ENCODE measurements around the gene KIRREL3.

KIRREL3 gene
- 0 to 0.16 (median 0) reads per million in 18 experiments for total RNA-seq

DNA sequence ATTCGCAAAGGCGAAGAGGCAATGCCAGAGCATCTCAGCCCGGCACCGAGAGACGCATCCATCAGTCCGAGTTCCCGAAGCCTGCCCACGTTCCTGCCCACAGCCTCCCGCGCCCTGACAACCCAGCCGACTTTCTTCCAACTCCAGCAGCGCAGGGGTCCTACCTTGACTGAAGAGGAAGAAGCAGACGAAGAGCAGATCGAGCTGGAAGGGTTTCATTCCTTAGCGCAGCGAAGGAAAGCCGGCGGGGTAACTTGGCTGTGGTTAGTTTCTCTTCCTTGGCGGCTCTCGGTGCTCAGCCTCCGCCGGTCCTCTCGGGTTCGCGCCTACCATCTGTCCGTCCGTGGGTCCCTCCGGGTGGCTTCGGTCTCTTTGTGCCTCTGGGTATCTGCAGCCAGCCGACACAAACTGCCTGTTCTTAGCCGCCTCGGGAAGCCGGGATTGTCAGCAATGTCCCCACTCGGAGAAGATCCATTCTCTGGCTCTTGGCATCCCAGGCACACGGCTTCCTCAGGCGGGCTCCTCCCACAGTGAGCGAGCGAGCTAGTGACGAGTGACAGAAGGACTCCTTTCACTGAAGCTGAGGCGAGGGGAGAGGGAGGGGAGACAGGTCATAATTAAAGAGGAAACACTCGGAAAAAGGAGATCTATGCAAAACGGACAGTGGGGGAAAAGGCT is at the start of gene KIRREL3:
TSS of gene KIRREL3 (minus strand) at position 480 of the 678 bp plus-strand sequence.
- no peak for DNase-seq

DNA sequence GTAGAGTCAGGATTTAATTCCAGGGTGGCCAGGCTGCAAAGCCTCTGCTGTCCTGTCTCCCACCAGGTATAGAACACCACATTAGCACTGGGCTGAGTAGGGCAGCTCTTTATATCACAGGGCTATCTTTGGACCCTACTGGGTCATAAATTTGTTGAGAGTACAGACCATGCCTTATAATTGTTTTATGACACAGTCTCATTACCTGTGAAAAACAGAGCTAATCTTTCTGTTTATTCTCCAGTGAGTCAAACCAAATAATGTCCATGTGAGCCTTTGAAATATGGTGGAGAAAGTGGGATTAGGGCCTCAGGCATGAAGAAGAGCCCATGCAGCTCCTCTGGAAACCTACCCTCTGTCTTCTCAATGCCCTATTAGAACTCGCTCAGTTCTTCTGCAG is 49.6 kb upstream of the KIRREL3 start:
- DNase-seq: no peak

DNA sequence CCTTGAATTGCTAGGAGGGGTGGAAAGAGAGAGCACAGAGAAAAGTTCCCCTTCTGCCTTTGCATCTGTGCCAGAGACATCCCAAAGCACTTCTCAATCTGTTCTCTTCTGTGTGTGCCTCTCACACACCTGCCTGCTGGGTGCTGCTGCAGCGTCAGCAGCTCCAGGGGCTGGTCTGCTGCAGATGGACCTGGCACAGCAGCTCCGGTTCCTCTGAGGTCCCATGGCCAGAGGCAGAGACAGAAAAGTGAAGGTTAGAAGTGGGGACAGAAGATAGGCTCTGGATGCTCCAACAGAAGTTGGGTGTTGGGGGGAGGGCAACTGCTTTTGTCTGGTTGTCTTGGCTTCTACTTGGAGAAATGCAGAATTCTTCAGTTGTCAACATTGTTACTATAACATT is 48.9 kb upstream of the KIRREL3 start:
- DNase-seq: no peak

DNA sequence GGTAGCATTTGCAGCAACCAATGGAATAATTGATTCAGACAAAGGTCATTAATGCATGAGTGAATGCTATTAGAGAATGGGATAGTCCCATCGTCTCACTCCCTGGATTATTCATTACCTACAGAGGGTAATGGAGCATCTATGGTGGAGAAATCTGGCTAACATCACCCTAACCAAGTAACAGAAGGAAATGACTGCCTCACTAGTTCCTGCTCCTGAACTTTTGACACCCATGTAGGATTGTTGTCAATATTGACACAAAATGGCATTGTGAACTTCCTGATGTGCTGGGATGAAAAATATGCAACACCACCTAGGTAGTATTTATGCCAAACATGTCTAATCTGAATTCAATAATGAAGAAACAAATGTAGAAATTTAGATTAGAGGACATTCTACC is 44.0 kb upstream of the KIRREL3 start:
- DNase-seq: no peak

DNA sequence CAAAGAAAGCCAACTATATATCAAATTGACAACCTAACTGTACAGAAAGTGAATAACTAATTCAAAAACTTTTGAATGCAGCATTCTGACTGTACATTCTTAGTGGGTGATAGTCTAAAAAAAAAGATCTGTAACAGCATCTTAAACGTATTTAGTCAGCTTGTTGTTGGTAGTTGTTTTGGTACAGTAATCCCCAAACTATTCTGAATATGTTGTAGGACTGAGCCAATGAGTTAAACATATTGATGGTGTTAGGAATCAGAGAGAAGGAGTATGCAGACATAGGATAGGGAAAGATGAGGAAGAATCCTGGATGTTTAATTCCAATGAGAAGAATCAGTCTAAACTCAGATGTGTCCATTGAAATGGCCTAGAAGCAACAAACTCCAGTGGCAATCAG is 41.9 kb upstream of the KIRREL3 start:
- no peak for DNase-seq

DNA sequence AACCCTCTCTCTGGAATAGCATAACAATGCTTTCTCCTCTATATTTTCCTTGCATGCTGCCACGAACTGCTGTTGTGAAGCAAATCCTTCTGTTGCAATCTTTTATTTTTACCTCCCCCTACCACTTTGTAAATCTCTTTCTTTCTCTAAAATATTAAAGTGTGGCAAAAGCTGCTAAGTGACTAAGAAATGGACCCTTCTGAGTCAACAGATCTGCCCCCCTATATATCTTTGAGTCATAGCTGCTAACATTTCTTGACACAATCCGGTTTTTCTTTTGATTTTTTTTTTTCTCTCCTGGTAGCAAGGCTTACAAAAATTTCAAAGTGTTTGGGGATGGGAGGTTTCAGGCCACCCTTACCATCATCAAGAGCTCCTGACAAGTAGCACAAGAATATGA is 39.0 kb upstream of the KIRREL3 start:
- DNase-seq: no peak

DNA sequence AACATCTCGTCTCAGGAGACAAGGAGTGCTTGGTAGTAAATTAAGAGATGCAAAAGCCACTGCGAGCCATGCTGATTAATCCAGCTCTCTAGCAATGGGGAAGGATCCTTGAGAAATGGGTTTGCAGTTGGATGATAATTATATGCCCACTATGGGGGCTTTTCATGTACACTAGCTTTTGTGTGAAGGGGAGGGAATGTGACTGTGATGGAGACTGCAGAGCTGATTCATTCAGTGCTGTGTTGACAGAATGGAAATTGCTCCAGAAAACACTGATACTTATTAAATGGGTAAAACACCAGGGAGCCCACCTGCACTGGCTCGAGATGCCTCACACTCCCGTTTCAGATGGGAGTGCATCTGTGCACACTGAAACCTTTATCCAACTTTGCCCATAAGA is 37.0 kb upstream of the KIRREL3 start:
- DNase-seq: no peak

DNA sequence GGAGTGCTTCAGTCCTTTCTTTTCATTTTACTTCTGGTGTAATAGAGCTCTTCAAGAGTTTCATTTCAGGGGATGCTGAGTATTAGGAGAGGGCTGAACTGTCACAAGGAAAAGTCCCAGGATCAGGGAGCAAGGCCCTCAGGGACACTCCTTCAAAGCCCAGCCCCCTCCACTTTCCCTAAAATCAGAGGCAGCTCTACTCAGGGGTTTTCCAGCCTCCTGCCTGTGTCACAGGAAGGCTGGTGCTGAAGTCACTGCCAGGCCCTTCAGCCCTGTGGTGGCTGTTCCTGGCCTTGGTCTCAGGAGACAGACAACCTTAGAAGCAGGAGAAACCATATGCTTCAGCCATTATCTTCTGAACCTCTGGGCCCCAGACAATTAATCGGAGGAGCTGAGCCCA is 36.4 kb upstream of the KIRREL3 start:
- DNase-seq: no peak

DNA sequence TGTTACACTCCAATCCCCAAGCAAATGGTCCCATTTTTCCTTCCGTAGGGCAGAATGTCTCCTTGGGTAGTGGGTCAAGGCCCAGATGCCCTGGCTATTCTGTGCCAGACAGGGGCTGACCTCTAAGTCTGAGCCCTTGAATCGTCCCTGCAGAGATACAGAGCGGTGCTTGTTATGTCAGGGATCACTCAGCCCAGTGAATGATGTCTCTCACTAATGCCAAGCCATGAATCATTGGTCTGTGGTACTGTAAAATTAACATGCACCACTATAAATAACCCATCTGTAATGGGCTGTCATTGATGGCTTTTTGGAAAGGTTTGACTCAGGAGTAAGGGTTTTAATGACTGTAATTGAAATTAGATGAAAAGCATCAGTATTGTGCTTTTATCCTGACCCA is 35.3 kb upstream of the KIRREL3 start:
- no peak for DNase-seq

DNA sequence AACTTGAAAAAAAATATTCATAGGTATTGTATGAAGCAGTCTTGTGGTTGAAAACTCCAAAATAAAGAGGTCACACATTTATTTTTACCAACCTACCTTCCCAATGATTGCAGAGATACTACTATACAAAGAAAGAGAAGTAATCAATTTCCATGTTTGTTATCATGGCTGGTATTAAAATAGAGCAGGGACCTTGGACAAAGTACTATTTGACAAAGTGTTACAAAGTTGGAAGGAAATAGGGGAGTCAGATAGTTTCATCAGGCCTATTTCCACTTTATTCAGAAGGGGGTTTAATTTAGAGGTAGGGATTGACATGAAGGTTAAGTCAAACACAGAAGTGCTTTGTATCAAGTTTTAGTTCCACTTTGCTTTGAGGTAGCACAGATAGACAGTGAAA is 34.4 kb upstream of the KIRREL3 start:
- DNase-seq: no peak

DNA sequence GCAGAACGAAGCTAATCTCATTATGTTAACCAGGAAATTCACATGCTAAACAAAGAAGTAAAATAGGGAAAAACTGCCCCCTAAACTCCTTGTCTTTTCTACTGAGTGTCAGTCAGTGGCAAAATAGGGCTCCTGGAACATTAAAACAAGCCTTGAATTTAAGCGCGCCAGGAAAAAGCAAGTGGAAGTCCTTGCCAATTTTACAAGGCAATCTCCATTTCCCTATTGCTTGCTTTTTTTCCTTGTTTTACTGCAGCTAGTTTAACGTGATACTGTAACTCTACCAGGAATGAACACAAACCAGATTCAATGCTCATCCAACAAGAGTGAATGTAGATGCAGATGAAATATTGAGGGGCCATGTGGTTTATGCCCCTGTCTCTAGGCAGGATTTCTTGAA is 28.1 kb upstream of the KIRREL3 start:
- no peak for DNase-seq

DNA sequence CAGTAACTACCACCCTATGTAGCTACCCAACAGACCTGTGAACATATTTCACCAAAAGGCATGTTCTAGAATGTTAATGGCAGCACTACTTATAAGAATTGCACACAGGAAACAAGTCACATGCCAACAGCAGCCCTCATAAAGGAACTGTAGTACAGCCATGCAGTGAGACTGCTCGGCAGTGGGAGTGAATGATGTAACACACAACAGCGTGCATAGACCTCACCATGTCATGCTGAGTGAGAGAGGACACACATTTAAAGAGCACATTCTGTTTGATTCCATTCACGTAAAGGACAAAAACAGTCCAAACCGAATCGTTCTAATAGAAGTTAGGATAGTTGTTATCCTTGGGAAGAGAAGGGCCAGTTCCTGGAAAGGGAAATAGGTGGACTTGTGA is 27.2 kb upstream of the KIRREL3 start:
- DNase-seq: peak in 1 of 2 donors; percentile 6

DNA sequence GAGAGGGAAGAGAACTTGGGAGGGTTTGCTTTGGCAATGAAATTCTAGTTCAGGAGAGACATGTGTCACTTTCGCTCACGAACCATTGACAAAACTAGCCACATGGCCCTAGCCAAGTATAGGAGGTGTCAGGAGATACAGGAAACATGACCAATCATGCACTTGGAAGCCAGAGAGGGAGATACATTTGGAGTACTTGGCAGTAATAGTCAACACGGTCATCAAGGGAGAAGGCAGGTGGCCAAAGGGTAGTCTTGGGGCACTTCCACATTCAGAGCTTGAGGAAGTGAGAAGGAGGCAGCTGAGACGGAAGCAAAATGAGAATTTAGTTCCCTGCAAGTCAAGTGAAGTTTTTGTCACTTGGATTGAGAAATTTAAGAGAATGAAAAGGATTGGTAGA is 26.4 kb upstream of the KIRREL3 start:
- no peak for DNase-seq

DNA sequence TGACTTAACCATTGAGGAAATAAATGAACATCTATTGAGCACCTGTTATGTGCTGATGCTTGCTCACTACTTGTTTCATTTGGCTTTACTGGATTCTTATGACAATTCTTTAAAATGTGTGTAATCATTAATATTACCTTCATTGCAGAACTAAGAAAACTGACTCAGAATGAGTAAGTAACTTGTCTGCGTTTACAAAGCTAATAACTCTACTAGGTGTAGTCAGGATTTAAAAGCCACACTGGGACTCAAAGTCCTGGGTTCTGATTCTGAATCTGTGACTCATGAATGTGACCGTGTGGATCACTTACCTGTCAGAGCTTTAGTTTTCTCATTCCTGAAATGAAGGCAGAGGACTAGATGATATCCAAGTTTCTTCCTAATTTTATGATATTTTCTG is 23.4 kb upstream of the KIRREL3 start:
- DNase-seq: no peak

DNA sequence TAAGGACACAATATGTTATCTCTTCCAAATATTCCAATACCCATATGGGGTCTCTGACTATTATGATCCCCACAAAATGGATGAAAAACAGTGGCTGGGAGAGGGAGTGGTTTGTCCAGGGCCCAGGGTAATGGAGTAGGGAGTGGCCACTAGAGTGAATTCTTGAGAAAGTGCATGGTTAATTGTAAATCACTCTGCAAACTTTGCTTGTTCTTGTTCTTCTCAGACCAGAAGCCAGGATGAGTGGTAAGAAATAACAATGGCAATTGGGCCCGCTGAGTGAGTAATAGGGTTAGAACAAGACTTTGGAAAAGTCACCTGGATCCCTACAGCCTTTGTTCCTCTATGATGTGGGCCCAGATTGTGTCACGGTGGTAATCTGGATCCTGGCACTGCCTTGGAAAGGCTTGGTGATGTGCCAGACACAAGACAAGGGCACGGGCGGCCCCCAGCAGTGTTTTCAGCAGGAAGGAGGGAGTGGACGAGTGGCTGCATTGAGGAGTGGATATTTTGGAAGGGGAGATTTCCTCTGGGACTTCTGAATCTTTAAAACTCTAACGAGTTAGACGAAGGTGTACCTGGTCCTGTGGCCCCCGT is 18.2 kb upstream of the KIRREL3 start:
- no peak for DNase-seq

DNA sequence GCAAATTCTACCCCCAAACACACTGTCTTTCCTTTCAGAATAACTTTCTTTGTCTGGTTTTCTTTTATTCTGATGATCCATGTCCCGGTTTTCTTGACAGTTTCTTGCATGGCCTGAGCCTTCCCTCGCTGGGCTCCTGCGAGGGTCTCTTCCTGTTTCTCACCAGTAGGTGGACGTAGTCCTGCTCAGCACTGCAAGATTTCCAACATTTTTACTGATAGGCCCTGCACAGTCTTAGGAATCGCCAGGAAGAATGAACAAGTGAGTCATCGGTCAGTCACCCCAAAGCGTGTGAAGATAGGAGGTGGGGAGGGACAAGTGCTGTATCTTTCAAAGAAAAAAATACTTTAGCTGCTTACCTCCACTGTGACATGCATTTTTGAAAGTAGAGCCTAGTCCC is 16.9 kb upstream of the KIRREL3 start:
- no peak for DNase-seq

DNA sequence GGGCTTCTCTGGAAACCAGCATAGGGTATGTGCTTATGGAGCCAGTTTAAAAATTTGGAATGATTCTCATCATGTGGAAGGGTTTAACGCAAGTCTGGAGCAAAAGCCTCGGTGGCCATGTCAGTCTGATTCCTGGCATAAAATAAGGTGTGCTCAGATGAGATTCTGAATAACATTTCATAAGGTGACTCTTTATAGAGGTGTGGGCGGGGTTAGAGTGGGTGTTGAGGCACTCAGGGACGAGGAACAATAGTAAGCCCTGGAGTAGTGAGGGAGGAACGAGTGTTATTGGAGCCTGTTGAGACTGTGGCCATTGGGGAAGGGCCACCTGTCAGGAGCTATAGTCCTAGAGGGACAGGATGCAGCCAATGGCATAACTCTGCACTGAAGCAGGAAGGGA is 13.0 kb upstream of the KIRREL3 start:
- DNase-seq: no peak

DNA sequence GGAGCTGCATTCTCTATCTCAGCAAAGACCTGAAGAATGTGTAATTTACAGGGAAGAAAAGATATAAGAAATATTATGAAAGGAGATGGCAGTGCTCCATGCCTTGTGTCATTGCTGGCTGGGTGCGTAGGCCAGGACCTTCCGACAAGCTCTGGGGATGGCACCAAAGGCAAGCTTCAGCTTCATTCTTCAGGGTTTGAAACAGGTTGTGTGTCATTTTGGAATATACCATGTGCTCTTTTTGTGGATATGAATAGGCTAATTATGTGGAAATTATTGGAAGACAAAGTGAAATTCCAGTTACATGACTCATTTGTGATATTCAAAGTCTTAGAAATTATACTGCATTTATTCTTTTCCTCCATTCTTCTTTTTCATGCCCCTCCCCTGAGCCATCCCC is 5.7 kb upstream of the KIRREL3 start:
- DNase-seq: no peak

DNA sequence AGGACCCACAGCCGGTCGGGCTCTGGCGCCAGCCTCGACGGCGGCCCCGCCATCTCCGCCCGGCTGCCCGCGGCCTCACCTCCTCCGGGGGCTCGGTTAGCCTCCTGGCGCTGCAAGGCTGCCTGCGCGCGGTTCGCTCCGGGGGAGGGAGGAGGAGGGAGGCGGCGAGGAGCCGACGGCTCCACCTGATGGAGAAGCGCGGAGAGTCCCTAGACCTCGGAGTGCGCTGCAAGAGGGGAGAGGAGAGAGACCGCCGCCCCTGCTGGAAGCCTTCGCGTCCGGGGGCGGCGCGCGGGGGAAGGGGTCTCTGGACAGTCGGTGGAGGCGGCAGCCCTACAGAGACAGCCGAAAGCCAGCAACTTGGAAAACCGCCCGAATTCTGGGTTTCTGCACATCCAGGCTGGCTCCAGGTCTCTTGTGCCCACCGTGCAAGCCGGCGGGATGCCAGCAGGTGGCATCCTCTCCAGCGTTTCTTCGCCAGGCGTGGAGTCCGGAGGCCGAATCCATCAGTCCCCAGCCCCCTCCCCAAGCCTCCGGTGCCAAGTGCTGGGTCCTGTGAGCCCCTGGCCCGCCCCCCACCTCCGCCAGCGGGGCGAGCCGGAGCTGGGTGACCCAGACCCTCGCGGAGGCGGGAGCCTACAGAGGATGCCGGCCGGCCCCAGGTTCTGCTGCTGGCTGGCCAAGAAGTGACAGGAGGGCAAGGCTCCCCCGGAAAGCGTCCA is 2.9 kb upstream of the KIRREL3 start:
- no peak for DNase-seq

DNA sequence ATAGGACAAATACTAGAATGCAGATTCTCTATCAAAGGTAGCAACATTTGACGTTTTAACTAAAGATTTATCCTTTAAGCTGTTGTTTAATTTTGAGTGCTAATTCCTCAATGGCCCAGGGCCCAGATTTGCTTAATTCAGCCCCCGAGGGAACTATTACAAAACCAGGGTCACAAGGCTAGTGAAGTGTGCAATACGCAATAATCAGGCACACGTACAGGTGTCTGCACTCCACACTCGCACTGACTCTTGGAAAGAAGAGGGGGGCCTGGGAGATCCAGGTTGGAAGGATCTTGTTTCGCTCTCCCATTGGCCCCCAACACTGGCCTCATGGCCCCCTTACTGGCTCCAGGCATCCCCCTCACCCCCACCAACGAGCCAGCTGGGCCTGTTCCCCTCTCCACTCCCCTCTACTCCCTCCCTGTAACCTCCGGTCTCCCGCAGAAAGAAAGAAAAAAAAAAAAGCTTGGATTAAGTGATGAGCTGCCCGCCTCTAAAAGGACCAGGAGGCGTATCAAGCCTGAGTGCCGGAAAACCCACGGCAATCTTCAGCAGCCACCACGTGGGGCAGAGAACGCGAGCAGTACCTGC is 2.2 kb upstream of the KIRREL3 start:
- DNase-seq: no peak

DNA sequence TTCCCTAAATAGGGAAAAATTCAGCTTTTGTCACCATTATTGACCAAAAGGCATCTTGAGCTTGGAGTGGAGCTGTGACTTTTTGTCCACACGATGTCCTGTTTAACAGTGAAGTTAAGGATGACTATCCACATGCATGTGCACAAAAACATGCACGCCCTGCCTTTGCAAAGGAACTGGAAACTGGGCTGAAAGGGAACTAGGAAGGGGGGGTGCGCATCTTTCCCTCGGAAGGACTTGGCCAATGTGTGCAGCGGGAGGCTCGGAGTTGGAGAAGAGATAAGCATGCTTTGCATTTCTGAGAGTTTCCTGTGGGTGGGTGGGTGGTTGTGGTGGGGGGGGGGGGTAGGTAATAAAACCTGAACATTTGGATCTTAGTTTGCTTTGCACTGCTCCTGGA is 411 bp upstream of the KIRREL3 start:
- no peak for DNase-seq

DNA sequence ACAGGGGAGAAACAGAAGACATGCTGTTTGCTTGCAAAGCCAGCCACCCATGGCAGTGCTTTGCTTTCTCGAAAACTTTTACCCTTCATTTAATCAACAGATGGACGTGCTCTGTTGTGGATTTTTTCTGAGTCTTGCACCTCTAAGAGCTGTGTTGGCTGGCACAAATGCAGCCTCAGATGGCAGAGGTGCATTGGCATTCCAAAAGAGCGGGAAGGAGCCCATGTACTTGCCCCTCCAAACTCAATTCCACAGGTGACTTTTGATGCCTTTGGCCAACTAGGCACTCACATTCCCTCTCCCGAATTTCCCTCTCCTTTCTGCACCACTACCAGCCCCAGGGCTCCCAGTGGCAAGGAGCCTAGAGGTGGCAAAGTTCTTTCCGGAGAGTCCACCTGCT is 1.2 kb downstream of the KIRREL3 start:
- no peak for DNase-seq

DNA sequence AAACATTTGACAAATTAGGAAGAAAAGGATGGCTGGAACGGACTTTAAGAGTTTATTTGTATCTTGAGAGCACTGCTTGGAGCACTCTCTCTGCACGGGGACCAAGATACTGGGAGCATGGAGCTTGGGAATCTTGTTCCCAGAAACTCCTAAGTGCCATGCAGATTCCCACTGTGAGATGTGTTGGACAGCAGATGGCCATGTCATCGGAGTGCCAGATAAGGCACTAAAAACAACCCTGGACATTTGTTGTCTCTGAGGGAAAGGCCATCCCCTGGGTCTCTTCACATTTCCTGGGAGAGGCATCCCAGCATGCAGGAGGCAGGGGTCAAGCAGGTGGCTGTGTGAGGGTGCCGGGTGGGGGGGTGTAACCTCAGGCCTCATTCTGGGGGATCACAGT is 2.9 kb downstream of the KIRREL3 start:
- DNase-seq: no peak

DNA sequence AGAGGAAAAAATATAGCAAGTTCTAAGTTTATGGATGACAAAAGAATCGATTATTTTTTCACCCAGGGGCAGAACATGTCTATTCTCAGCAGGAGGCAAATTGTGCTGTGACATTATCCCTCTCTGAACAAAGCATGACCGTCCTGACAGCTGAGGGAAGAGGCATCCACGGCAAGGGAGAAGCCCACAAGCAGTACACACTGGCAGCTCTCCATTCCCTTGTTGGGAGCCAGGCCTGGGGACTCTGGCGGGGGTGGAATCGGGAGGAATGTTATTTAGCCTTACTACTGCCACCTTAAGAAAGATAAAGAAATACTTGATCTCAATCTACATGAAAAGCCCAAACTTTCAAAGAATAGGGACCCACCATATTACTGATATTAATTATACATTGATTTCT is 3.4 kb downstream of the KIRREL3 start:
- no peak for DNase-seq
